Measurements from ENCODE around the gene KAZN. TPM values are rescaled to one million over a fixed set of nuclear protein-coding genes. Genes with fewer than 3 reads are reported as not detected.

KAZN gene
- total RNA-seq, 1 donor from 2014 or later, result 33.5 TPM

DNA sequence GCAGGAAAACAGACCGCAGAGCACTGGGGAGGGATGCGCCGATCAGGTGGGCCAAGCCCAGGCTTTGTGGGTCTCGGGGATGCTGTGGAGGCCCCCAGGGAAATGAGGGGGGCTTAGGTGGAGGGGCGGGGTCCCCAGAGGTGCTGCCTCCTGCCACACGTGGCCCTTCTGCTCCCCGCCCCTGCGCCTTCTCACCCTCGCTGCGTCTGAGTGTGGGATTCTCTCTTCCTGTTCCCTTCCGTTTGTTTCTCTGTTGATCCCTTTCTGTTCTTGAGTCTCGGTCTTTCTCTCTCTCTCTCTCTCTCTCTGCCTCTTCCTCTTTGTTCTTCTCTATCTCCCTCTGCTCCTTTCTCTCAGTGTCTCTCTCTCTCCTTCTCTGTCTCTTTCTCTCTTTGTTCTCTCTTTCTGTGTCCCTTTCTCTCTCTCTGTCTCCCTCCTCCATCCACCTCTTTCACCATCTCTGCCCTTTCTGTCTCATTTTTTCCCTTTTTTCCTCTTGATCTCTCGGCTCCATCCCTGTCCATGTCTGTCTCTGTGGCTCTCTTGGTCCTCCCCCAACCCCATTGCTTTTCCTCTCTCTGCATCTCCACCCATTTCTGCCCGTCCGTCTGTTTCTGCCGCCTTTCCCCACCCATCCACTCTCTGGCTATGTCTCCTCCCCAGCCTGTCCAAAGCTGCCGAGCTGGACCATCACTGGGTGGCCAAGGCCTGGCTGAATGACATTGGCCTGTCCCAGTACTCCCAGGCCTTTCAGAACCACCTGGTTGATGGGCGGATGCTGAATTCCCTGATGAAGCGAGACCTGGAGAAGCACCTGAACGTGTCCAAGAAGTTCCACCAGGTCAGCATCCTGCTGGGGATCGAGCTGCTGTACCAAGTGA lies 502.6 kb downstream of the KAZN start:
- TF ChIP-seq, protein P1, sequence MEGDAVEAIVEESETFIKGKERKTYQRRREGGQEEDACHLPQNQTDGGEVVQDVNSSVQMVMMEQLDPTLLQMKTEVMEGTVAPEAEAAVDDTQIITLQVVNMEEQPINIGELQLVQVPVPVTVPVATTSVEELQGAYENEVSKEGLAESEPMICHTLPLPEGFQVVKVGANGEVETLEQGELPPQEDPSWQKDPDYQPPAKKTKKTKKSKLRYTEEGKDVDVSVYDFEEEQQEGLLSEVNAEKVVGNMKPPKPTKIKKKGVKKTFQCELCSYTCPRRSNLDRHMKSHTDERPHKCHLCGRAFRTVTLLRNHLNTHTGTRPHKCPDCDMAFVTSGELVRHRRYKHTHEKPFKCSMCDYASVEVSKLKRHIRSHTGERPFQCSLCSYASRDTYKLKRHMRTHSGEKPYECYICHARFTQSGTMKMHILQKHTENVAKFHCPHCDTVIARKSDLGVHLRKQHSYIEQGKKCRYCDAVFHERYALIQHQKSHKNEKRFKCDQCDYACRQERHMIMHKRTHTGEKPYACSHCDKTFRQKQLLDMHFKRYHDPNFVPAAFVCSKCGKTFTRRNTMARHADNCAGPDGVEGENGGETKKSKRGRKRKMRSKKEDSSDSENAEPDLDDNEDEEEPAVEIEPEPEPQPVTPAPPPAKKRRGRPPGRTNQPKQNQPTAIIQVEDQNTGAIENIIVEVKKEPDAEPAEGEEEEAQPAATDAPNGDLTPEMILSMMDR (IDR thresholded peaks at IDR 0.05), result no peak
- intact Hi-C loops (cut with DNase I), result no loop called here
- no peak for DNase-seq
- Histone ChIP-seq H3K4me1 (no peaks in the 10 kb centered on the region), H3K36me3 (no peaks in the 10 kb centered on the region), H3K27ac (no peak overlapping the region), H3K4me3 (no peak overlapping the region), H3K9me3 (peaks cover 6% of the 10 kb centered on the region), H3K27me3 (peaks cover 3% of the 10 kb centered on the region)
- no peak for ATAC-seq

DNA sequence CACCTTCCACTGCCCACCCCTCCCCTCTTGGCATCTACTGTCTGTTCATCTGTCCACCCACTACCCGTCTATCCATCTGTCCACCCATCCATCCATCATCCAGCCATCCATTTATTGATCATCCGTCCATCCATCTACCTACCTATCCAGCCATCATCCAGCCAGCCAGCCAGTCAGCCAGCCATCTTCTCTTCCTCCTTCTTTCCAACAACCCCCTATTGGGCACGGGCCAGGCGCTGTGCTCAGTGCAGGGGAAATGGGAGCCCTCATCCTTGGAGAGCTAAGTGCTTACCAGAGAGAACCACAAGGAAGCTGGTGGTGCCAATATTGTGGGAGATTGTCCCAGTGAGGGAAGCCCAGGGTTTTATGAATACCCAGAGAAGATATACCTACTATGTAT lies 503.3 kb downstream of the KAZN start:
- no peak overlapping the region for H3K27ac ChIP-seq
- no peak overlapping the region for H3K4me3 ChIP-seq
- no peaks in the 10 kb centered on the region for H3K4me1 ChIP-seq
- intact Hi-C loops (cut with DNase I), result no loop called here
- DNase-seq (no peak), ATAC-seq (no peak)
- peaks cover 3% of the 10 kb centered on the region for H3K27me3 ChIP-seq
- TF ChIP-seq, protein P1 (IDR thresholded peaks at IDR 0.05), result no peak
- no peaks in the 10 kb centered on the region for H3K36me3 ChIP-seq
- H3K9me3 ChIP-seq, result peaks cover 6% of the 10 kb centered on the region

DNA sequence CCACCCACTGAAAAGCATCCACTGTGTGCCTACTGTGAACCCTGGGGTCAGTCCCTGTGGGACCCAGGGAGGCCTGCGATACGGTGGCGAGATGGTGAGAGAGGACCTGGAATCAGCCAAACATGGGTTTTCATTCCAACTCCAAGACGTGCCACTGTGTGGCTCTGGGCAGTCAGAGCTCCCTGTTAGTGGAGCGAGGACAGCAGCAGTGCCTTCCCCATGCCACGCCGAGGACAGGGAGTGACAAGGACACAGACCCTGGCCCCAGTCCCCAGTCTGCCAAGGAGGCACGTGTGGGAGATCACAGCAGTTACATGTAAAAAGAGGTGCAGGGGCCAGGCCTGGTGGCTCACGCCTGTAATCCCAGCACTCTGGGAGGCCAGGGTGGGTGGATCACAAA lies 504.2 kb downstream of the KAZN start:
- ATAC-seq (no peak), DNase-seq (no peak)
- H3K27ac ChIP-seq, result no peak overlapping the region
- H3K36me3 ChIP-seq, result no peaks in the 10 kb centered on the region
- no peak overlapping the region for H3K4me3 ChIP-seq
- H3K4me1 ChIP-seq, result no peaks in the 10 kb centered on the region
- peaks cover 3% of the 10 kb centered on the region for H3K27me3 ChIP-seq
- intact Hi-C loops (cut with DNase I), result no loop called here
- TF ChIP-seq, protein P1 (IDR thresholded peaks at IDR 0.05), result no peak
- peaks cover 6% of the 10 kb centered on the region for H3K9me3 ChIP-seq

DNA sequence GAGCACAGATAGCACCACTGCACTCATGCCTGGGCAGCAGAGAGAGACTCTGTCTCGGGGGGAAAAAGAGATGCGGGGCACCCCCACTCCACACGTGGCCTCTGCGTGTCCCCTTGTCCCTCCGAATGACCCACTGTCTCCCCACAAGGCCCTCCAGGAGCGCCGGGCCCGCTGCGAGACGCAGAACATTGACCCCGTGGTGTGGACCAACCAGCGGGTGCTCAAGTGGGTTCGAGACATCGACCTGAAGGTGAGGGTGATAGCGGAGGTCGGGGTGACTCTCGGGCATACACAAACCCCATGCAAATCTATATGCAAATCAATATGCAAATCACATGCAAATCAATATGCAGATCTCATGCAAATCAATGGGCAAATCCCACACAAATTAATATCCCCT lies 504.7 kb downstream of the KAZN start:
- Histone ChIP-seq H3K9me3 (peaks cover 6% of the 10 kb centered on the region), H3K4me1 (no peaks in the 10 kb centered on the region), H3K27ac (no peak overlapping the region), H3K4me3 (no peak overlapping the region), H3K27me3 (peaks cover 3% of the 10 kb centered on the region), H3K36me3 (no peaks in the 10 kb centered on the region)
- intact Hi-C loops (cut with DNase I), result no loop called here
- DNase-seq, result no peak
- no peak for ATAC-seq
- TF ChIP-seq, protein P1 (IDR thresholded peaks at IDR 0.05), result no peak

DNA sequence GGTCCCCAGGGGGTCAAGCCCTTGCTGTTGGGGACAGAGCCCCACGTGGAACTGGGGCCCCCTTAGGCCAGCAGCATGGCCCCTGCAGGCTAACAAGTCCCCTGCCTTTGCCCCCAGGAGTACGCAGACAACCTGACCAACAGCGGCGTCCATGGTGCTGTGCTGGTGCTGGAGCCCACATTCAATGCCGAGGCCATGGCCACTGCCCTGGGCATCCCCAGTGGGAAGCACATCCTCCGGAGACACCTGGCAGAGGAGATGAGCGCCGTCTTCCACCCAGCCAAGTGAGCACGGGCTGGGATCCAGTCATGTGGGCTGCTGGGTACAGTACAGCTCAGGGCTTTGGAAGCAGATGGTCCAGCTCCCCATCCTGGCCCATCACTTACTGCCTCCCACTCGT lies 505.4 kb downstream of the KAZN start:
- Histone ChIP-seq H3K36me3 (no peaks in the 10 kb centered on the region), H3K4me3 (no peak overlapping the region), H3K9me3 (peaks cover 6% of the 10 kb centered on the region), H3K4me1 (no peaks in the 10 kb centered on the region), H3K27ac (no peak overlapping the region), H3K27me3 (peaks cover 3% of the 10 kb centered on the region)
- ATAC-seq, result no peak
- intact Hi-C loops (cut with DNase I), result no loop called here
- TF ChIP-seq, protein P1 (IDR thresholded peaks at IDR 0.05), result no peak
- no peak for DNase-seq

Measured in upper lobe of right lung (tissue), 1 donor.